H1 (cell line): ENCODE results near the gene GALNT2.
A peak's percentile ranks its signal among the peaks of the same experiment; 100 is the strongest.

ENCODE experiments used
- ASH2L ChIP-seq: fragments of 200-600, 300-600 bp; sonication (generic); IDR thresholded peaks from one replicate; pipeline ENCODE4 v1.7.1; 2017; ENCODE audit warnings: low read length
- BCL11A ChIP-seq, 2 experiments: IDR thresholded peaks; one replicate each; pipeline ENCODE4 v1.6.1; 2011; ENCODE audit warnings: low read depth in 2 of 2, low read length in 2 of 2, mild to moderate bottlenecking in 2 of 2
- CREB1 ChIP-seq: IDR thresholded peaks from 2 replicates; pipeline ENCODE4 v1.6.1; 2012; ENCODE audit warnings: inconsistent platforms
- CTCF ChIP-seq, 3 experiments: IDR thresholded peaks; 1 replicate in 2 of 3; 2 replicates in 1 of 3; pipeline versions ENCODE4 v1.5.1 to v1.6.1; 2011; ENCODE audit warnings: low read length in 3 of 3, mild to moderate bottlenecking in 3 of 3, inconsistent platforms in 2 of 3, low read depth in 1 of 3, moderate library complexity in 1 of 3; ENCODE audit not compliant: insufficient read depth in 1 of 3; ENCODE audit errors: control extremely low read depth in 1 of 3
- EZH2 ChIP-seq: fragments of 200-600 bp; sonication (generic); IDR thresholded peaks from 2 replicates; pipeline ENCODE4 v1.7.1; 2012; ENCODE audit warnings: low read depth, mild to moderate bottlenecking, moderate library complexity, low read length, inconsistent platforms; ENCODE audit not compliant: severe bottlenecking
- GABPA ChIP-seq: IDR thresholded peaks from 2 replicates; pipeline ENCODE4 v1.6.1; 2011; ENCODE audit warnings: mild to moderate bottlenecking, low read length, moderate library complexity, borderline replicate concordance; ENCODE audit not compliant: insufficient read depth
- HDAC6 ChIP-seq: IDR thresholded peaks from one replicate; pipeline ENCODE4 v1.7.1; 2012; ENCODE audit warnings: low read depth, mild to moderate bottlenecking, inconsistent platforms, low read length, moderate library complexity
- JUND ChIP-seq: IDR thresholded peaks from 2 replicates; pipeline ENCODE4 v1.6.1; 2011; ENCODE audit warnings: mild to moderate bottlenecking, improper control_type of control experiment, low read length
- PHF8 ChIP-seq: fragments of 200-600 bp; sonication (generic); conservative IDR thresholded peaks from 2 replicates; pipeline ENCODE4 v1.7.1; 2012; ENCODE audit warnings: low read depth, mild to moderate bottlenecking, inconsistent platforms, low read length, moderate library complexity
- POLR2A ChIP-seq, 2 experiments: IDR thresholded peaks; 1 replicate in 1 of 2; 2 replicates in 1 of 2; pipeline ENCODE4 v1.6.1; 2011; ENCODE audit warnings: low read depth in 2 of 2, low read length in 2 of 2, mild to moderate bottlenecking in 2 of 2; ENCODE audit errors: control extremely low read depth in 1 of 2
- RBBP5 ChIP-seq: IDR thresholded peaks from 2 replicates; pipeline ENCODE4 v1.7.1; 2012; ENCODE audit warnings: low read depth, mild to moderate bottlenecking, inconsistent platforms, low read length, moderate library complexity, borderline replicate concordance
- TF ChIP-seq, protein P1 (sequence below): IDR thresholded peaks from 2 replicates; pipeline ENCODE4 v1.6.1; 2012; ENCODE audit warnings: inconsistent platforms

DNA sequence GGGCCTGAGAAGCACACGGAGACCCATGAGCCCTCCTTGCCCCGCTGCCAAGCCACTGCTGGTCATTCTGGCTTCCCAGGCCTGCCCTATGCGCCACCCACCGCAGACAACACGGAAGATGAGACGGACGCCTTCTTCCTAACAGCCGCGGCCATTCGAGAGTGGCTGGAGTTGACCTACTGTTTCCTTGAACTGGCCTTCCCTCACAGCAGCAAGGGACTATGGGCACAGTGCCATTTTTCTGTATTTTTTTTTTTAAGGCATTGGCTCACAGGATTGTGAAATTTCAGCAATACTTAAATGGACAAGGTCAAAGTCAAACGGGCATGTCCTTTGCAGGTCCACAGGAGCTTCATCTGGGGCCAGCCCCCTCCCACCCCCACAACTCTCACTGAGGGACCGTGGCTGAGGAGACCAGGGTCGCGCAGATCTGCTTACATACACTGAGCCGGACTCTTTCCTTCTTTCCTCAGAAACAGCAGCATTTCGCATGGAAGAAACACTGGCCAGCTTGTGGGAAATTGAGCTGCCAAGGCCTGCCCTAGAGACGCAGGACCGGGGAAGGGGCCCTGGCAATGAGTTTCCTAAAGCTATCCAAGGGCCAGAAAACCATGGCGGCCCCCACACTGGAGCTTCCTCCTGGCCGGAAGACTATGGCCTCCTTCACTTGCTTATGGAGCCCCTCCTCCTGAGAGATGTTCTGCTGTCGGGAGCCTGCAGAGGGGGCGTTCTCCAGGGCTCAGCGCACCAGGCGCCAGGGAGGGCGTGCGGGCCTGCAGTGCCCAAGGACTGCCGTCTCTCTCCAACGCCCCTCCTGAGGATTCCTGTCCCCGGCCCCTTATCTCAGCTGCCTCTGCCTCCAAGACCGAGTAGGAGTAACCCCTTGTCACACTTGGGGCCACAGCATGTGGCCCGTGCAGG lies 260.2 kb downstream of the GALNT2 start:
- TF ChIP-seq HDAC6 (no peak), CTCF (IDR thresholded peaks at IDR 0.05; ENCODE audit: control extremely low read depth in 1 of 3, insufficient read depth in 1 of 3, low read depth in 1 of 3, low read length in 3 of 3) (0 out of 4 replicates have a peak, but pooled peaks of 1 of the 3 experiments have one; percentile 3), GABPA (no peak), RBBP5 (no peak), CREB1 (no peak), EZH2 (no peak), POLR2A (IDR thresholded peaks at IDR 0.05; ENCODE audit: control extremely low read depth in 1 of 2, low read depth in 2 of 2, low read length in 2 of 2) (no peak), BCL11A (IDR thresholded peaks at IDR 0.05; ENCODE audit: low read depth in 2 of 2, low read length in 2 of 2) (no peak), PHF8 (no peak), JUND (no peak), ASH2L (no peak)
- TF ChIP-seq, protein P1, sequence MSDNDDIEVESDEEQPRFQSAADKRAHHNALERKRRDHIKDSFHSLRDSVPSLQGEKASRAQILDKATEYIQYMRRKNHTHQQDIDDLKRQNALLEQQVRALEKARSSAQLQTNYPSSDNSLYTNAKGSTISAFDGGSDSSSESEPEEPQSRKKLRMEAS: no peak
